Liver (tissue), 9 donors: ENCODE results near the gene GABBR2. TPM values are rescaled to one million over a fixed set of nuclear protein-coding genes. Genes with fewer than 3 reads are reported as not detected.

Experiments used
- DNase-seq: peaks from one replicate; pipeline ENCODE4 v3.0.0-alpha.2; 2017; ENCODE audit warnings: low spot score
- H3K27ac ChIP-seq, 2 donors: one replicate each; pipeline ENCODE4 v1.7.0; 2013; ENCODE audit warnings: inconsistent platforms in 2 of 2, low read length in 2 of 2, control low read depth in 1 of 2, low read depth in 1 of 2, mild to moderate bottlenecking in 1 of 2
- H3K27me3 ChIP-seq, 4 donors: one replicate each; pipeline versions ENCODE4 v1.6.1 to v1.7.0; 2013; ENCODE audit warnings: low read length in 3 of 4, inconsistent platforms in 1 of 4, mild to moderate bottlenecking in 1 of 4, moderate library complexity in 1 of 4; ENCODE audit not compliant: control insufficient read depth in 4 of 4, insufficient read depth in 4 of 4
- H3K36me3 ChIP-seq, 4 donors: one replicate each; pipeline versions ENCODE4 v1.6.1 to v1.7.0; 2013; ENCODE audit warnings: low read length in 3 of 4, mild to moderate bottlenecking in 3 of 4, low read depth in 1 of 4, moderate library complexity in 1 of 4; ENCODE audit not compliant: control insufficient read depth in 4 of 4, insufficient read depth in 3 of 4
- H3K4me1 ChIP-seq, 4 donors: one replicate each; pipeline versions ENCODE4 v1.6.1 to v1.7.0; 2013; ENCODE audit warnings: low read length in 3 of 4, mild to moderate bottlenecking in 3 of 4, moderate library complexity in 1 of 4; ENCODE audit not compliant: control insufficient read depth in 4 of 4, insufficient read depth in 4 of 4
- H3K4me3 ChIP-seq, 3 donors: one replicate each; pipeline versions ENCODE4 v1.6.1 to v1.7.0; 2013; ENCODE audit warnings: low read length in 3 of 3, control low read depth in 1 of 3, low read depth in 1 of 3, mild to moderate bottlenecking in 1 of 3
- H3K9ac ChIP-seq, 2 donors: one replicate each; pipeline ENCODE4 v1.7.0; 2013; ENCODE audit warnings: low read length in 2 of 2, mild to moderate bottlenecking in 2 of 2, moderate library complexity in 2 of 2, control low read depth in 1 of 2, low read depth in 1 of 2
- H3K9me3 ChIP-seq, 4 donors: one replicate each; pipeline versions ENCODE4 v1.6.1 to v1.7.0; 2013; ENCODE audit warnings: low read length in 3 of 4; ENCODE audit not compliant: control insufficient read depth in 4 of 4
- EGR1 ChIP-seq, 2 donors: IDR thresholded peaks; 2 replicates each; pipeline ENCODE4 v1.6.1; 2016 to 2018; ENCODE audit warnings: antibody characterized with exemption in 2 of 2, low read depth in 2 of 2
- FOXA1 ChIP-seq: IDR thresholded peaks from 2 replicates; pipeline ENCODE4 v1.6.1; 2016; ENCODE audit warnings: antibody characterized with exemption
- FOXA2 ChIP-seq: IDR thresholded peaks from 2 replicates; pipeline ENCODE4 v1.6.1; 2016; ENCODE audit warnings: antibody characterized with exemption
- GABPA ChIP-seq, 2 donors: IDR thresholded peaks in 1 of 2; conservative IDR thresholded peaks in 1 of 2; 2 replicates each; pipeline ENCODE4 v1.6.1; 2016; ENCODE audit warnings: antibody characterized with exemption in 2 of 2, mild to moderate bottlenecking in 1 of 2, moderate library complexity in 1 of 2
- HNF4A ChIP-seq, 2 donors: conservative IDR thresholded peaks; 2 replicates each; pipeline ENCODE4 v1.6.1; 2016; ENCODE audit warnings: antibody characterized with exemption in 2 of 2, mild to moderate bottlenecking in 2 of 2
- HNF4G ChIP-seq: IDR thresholded peaks from 2 replicates; pipeline ENCODE4 v1.6.1; 2016; ENCODE audit warnings: antibody characterized with exemption
- JUND ChIP-seq, 2 donors: IDR thresholded peaks; 2 replicates each; pipeline ENCODE4 v1.6.1; 2016; ENCODE audit warnings: antibody characterized with exemption in 2 of 2
- NR2F2 ChIP-seq: IDR thresholded peaks from 2 replicates; pipeline ENCODE4 v1.6.1; 2016; ENCODE audit warnings: antibody characterized with exemption
- RAD21 ChIP-seq, 2 donors: IDR thresholded peaks; 2 replicates each; pipeline ENCODE4 v1.6.1; 2016; ENCODE audit warnings: antibody characterized with exemption in 2 of 2, mild to moderate bottlenecking in 2 of 2
- RXRA ChIP-seq, 2 donors: IDR thresholded peaks; 2 replicates each; pipeline ENCODE4 v1.6.1; 2017 to 2018; ENCODE audit warnings: antibody characterized with exemption in 2 of 2, mild to moderate bottlenecking in 1 of 2
- SP1 ChIP-seq: IDR thresholded peaks from 2 replicates; pipeline ENCODE4 v1.6.1; 2018; ENCODE audit warnings: antibody characterized with exemption, mild to moderate bottlenecking
- TAF1 ChIP-seq: conservative IDR thresholded peaks from 2 replicates; pipeline ENCODE4 v1.6.1; 2016; ENCODE audit warnings: antibody characterized with exemption, mild to moderate bottlenecking
- YY1 ChIP-seq: IDR thresholded peaks from 2 replicates; pipeline ENCODE4 v1.6.1; 2016; ENCODE audit warnings: antibody characterized with exemption, mild to moderate bottlenecking
- WGBS: extraction: QIAGEN DNeasy Blood & Tissue Kit; methylation state at CpG from one replicate; pipeline ENCODE4 v1.1.7; 2013; 5-methylcytosine and 5-hydroxymethylcytosine counted together
- polyA plus RNA-seq, 2 donors: library from polyadenylated mRNA; stranded (reverse) in 1 of 2; unstranded in 1 of 2; fragments of 200-250 nt in 1 of 2; fragments of >200 nt in 1 of 2; fragmentation: Nextera tagmentation in 1 of 2; extraction: Ambion mirVana in 1 of 2; gene quantifications; one replicate each; pipeline versions ENCODE4 v1.2.1 to v1.2.3, GENCODE V29; 2013 to 2015
- total RNA-seq, 2 donors: library from RNA; depleted of rRNA; stranded (reverse); fragments of >200 nt; gene quantifications; one replicate each; pipeline ENCODE4 v1.2.3, GENCODE V29; 2014
- TF ChIP-seq, protein P1 (sequence below): IDR thresholded peaks from 2 replicates; pipeline ENCODE4 v1.6.1; 2016; ENCODE audit warnings: antibody characterized with exemption
- TF ChIP-seq, protein P2 (sequence below): IDR thresholded peaks from 2 replicates; pipeline ENCODE4 v1.6.1; 2016; ENCODE audit warnings: antibody characterized with exemption
- TF ChIP-seq, protein P3 (sequence below): fragments of 150-350 bp; IDR thresholded peaks from 2 replicates; pipeline ENCODE4 v1.5.1; 2017; ENCODE audit warnings: improper control_type of control experiment, low read depth, low read length; ENCODE audit not compliant: missing input control
- TF ChIP-seq, protein P4 (sequence below): IDR thresholded peaks from 2 replicates; pipeline ENCODE4 v1.6.1; 2016; ENCODE audit warnings: antibody characterized with exemption
- TF ChIP-seq, protein P5 (sequence below): IDR thresholded peaks from 2 replicates; pipeline ENCODE4 v1.6.1; 2016; ENCODE audit warnings: antibody characterized with exemption, mild to moderate bottlenecking
- donor health status: healthy.
- donor health status: healthy.
- donor health status: healthy.
- donor health status: healthy.
- donor health status: healthy.

The GABBR2 gene
- total and polyA plus RNA-seq, 4 donors, result 0.03 to 0.23 (median 0.08) TPM; not detected in 1

DNA sequence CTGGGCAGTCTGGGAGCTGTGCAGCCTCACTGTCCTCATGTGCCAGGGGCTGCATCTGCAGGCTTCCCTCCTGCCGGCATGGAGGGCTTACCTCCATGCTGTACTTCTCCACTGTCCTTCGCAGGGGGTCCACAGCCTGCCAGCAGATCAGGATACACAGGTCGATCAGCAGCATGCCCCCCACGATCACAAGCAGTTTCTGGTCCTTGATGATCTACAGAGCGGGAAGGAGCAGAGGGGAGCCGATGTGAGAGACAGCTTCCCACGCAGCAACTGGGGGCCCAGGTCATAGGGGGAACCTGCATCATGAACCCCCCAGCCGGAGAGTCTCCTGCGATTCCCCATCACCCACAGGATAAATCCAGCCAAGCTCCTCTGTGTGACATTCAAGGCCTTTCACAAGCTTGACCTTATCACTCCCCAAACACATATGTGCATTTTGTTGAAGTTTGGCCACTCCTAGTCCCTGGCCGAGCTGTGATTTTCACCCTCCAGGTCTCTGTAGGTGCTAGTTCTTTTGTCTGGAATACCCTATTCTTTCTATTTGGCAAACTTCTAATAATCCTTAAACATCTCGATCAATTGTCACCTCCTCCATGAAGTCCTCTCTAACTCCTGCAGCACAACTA is 346.0 kb downstream of the GABBR2 start:
- H3K4me3 ChIP-seq, result no peak overlapping the region
- H3K36me3 ChIP-seq, result no peaks in the 10 kb centered on the region

More for the DNA sequence above, 346.0 kb downstream of the GABBR2 start:
- 78% methylated on average over 11 of the region's 11 CpGs for WGBS
- no peak overlapping the region for H3K9ac ChIP-seq
- DNase-seq, result no peak
- H3K27me3 ChIP-seq, result peaks cover 0 to 10% (median 0%) of the 10 kb centered on the region in 4 donors
- no peak for TF ChIP-seq NR2F2
- TF ChIP-seq, protein P1, sequence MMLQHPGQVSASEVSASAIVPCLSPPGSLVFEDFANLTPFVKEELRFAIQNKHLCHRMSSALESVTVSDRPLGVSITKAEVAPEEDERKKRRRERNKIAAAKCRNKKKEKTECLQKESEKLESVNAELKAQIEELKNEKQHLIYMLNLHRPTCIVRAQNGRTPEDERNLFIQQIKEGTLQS, result no peak
- TF ChIP-seq SP1, result no peak
- TF ChIP-seq TAF1, result no peak
- no peak for TF ChIP-seq GABPA (IDR thresholded peaks at IDR 0.05 in 1 of 2, conservative IDR thresholded peaks at IDR 0.05 in 1 of 2)
- no peak for TF ChIP-seq RXRA (IDR thresholded peaks at IDR 0.05)
- TF ChIP-seq FOXA2, result no peak
- TF ChIP-seq HNF4A (conservative IDR thresholded peaks at IDR 0.05), result no peak
- no peak for TF ChIP-seq EGR1 (IDR thresholded peaks at IDR 0.05; ENCODE audit: low read depth in 2 of 2)
- TF ChIP-seq, protein P2, sequence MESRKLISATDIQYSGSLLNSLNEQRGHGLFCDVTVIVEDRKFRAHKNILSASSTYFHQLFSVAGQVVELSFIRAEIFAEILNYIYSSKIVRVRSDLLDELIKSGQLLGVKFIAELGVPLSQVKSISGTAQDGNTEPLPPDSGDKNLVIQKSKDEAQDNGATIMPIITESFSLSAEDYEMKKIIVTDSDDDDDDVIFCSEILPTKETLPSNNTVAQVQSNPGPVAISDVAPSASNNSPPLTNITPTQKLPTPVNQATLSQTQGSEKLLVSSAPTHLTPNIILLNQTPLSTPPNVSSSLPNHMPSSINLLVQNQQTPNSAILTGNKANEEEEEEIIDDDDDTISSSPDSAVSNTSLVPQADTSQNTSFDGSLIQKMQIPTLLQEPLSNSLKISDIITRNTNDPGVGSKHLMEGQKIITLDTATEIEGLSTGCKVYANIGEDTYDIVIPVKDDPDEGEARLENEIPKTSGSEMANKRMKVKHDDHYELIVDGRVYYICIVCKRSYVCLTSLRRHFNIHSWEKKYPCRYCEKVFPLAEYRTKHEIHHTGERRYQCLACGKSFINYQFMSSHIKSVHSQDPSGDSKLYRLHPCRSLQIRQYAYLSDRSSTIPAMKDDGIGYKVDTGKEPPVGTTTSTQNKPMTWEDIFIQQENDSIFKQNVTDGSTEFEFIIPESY, result no peak
- no peak for TF ChIP-seq HNF4G
- TF ChIP-seq FOXA1, result no peak
- no peak for TF ChIP-seq RAD21 (IDR thresholded peaks at IDR 0.05)
- no peak for TF ChIP-seq YY1
- TF ChIP-seq, protein P3, sequence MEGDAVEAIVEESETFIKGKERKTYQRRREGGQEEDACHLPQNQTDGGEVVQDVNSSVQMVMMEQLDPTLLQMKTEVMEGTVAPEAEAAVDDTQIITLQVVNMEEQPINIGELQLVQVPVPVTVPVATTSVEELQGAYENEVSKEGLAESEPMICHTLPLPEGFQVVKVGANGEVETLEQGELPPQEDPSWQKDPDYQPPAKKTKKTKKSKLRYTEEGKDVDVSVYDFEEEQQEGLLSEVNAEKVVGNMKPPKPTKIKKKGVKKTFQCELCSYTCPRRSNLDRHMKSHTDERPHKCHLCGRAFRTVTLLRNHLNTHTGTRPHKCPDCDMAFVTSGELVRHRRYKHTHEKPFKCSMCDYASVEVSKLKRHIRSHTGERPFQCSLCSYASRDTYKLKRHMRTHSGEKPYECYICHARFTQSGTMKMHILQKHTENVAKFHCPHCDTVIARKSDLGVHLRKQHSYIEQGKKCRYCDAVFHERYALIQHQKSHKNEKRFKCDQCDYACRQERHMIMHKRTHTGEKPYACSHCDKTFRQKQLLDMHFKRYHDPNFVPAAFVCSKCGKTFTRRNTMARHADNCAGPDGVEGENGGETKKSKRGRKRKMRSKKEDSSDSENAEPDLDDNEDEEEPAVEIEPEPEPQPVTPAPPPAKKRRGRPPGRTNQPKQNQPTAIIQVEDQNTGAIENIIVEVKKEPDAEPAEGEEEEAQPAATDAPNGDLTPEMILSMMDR, result no peak
- no peak for TF ChIP-seq JUND (IDR thresholded peaks at IDR 0.05)
- TF ChIP-seq, protein P4, sequence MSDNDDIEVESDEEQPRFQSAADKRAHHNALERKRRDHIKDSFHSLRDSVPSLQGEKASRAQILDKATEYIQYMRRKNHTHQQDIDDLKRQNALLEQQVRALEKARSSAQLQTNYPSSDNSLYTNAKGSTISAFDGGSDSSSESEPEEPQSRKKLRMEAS, result no peak
- TF ChIP-seq, protein P5, sequence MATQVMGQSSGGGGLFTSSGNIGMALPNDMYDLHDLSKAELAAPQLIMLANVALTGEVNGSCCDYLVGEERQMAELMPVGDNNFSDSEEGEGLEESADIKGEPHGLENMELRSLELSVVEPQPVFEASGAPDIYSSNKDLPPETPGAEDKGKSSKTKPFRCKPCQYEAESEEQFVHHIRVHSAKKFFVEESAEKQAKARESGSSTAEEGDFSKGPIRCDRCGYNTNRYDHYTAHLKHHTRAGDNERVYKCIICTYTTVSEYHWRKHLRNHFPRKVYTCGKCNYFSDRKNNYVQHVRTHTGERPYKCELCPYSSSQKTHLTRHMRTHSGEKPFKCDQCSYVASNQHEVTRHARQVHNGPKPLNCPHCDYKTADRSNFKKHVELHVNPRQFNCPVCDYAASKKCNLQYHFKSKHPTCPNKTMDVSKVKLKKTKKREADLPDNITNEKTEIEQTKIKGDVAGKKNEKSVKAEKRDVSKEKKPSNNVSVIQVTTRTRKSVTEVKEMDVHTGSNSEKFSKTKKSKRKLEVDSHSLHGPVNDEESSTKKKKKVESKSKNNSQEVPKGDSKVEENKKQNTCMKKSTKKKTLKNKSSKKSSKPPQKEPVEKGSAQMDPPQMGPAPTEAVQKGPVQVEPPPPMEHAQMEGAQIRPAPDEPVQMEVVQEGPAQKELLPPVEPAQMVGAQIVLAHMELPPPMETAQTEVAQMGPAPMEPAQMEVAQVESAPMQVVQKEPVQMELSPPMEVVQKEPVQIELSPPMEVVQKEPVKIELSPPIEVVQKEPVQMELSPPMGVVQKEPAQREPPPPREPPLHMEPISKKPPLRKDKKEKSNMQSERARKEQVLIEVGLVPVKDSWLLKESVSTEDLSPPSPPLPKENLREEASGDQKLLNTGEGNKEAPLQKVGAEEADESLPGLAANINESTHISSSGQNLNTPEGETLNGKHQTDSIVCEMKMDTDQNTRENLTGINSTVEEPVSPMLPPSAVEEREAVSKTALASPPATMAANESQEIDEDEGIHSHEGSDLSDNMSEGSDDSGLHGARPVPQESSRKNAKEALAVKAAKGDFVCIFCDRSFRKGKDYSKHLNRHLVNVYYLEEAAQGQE, result no peak
- H3K4me1 ChIP-seq, result no peaks in the 10 kb centered on the region
- no peak overlapping the region for H3K27ac ChIP-seq
- peaks cover 4 to 9% (median 5%) of the 10 kb centered on the region in 4 donors for H3K9me3 ChIP-seq
